HG03558 (cell line): Measurements from ENCODE around the gene MYLK.

Experiments
- ATAC-seq: cut with Tn5 transposase; IDR thresholded peaks from one replicate; pipeline ENCODE4 v1.9.1; 2021; ENCODE audit warnings: moderate number of reproducible peaks; ENCODE audit not compliant: unreplicated experiment; ENCODE audit errors: extremely low read depth

Gene MYLK

GRCh38 chr3:123834631-123835030 lies 49.5 kb downstream of the MYLK start:
- ATAC-seq, result no peak

DNA sequence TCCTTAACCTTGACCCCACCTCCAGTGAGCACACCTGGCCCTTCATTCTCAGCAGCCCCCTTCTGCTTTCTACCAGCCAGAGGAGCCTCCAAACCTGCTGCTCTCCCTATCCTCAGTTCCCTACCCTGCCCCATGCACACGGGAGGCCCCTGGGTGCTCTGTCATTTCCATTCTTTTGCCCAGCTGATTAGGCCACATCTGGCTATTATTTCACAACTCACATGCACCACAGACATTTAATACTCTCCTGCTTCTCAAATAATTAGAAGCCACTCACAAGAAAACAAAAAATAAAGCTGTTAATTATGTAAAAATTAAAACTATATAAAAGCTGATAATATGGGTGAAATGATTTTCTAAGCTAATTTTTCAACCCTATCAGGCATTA lies 50.7 kb downstream of the MYLK start:
- no peak for ATAC-seq

DNA sequence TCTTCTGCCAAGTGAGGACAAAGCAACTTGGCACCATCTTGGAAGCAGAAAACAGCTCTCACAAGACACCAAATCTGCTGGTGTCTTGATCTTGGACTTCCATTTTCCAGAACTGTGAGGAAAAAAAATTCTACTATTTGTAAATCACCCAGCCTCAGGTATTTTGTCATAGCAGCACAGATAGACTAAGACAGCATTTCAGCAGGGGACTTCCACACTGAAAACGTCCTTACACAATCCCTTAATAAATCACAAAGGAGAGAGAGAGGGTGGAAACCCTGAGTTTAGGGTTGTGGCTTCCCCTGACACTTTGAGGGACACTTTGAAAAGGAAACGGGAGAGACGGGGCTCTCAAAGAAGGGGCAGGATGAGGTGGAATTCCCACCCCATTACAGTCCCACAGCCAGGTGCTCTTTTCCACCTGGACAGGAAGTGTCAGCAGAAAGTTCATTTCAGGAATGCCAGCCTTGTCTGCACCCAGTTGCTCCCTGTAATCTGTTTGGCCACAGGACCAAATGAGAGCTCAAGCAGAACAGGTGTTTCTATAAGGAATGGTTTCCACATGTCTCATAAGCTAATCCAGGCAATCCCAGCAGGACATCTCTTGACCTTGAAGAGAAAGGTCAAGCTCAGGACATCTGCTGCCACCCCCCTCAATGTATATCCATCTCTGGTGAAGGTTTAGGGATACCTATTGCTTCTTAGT lies 51.3 kb downstream of the MYLK start:
- no peak for ATAC-seq

DNA sequence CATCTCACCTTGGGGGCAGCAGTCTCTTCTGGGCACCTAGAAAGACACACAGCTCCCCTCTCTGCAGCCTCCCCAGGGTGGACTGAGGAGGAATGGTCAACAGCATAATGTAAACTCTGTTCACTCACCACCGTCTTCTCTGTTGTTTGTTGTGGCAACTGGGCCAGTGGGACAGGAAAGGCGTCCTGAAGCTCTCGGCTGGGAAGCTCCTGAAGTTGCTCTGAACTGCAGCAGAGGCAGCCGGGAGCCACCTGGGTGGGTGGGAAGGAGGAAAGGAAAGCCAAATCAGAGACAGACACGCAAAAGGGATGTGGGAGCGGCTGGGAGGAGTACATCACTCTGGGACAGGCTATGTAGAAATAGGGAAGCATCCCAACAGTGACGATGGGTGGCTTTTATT lies 52.7 kb downstream of the MYLK start:
- no peak for ATAC-seq

- ATAC-seq, result no peak
Observed at GRCh38 chr3:123821920-123822319, 62.2 kb downstream of the MYLK start.

DNA sequence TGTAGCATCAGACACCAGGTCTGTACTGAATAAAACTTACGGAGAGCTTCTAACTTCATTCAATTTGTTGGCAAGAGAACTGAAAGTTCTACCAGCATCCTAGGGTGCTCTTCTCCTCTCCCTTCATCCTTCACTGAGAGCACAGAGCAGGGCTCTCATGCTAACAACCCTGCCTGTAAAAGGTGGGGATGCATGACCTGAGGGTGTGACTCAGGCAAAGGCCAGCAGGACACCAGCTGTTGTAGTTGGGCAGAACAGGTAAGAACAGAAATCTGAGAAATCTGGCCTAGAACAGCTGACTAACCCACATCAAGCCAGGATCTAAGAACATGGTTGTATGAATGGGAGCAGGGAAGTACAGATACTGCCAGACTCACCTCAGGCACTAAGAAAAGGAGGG lies 64.2 kb downstream of the MYLK start:
- ATAC-seq, result no peak

DNA sequence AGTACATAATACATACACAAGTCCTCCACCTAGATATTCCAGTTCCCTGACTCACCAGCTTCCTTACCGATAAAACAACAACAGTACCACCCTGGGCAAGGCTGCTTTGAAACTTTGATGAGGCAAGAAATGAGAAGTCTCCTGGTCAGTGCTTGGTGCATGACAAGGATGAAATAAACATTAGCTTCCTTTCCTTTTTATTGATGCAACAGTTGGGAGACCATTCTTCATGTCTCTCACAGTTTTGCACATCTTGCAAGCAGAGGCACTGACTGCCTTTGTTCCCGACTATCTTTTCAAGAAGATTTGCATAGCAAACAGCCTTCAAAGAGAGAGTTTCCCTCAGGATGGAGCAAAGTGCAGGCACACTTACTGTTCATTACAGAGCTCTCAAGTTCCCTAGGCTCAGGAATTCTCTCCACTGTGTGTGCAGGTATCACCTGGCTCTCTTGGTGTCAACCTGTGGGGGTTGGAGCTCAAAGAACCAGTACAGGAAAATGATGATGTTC lies 65.2 kb downstream of the MYLK start:
- ATAC-seq, result no peak

- ATAC-seq, result no peak
Observed at GRCh38 chr3:123818324-123818920, 65.7 kb downstream of the MYLK start.

- no peak for ATAC-seq
Observed at GRCh38 chr3:123817413-123817812, 66.7 kb downstream of the MYLK start.

DNA sequence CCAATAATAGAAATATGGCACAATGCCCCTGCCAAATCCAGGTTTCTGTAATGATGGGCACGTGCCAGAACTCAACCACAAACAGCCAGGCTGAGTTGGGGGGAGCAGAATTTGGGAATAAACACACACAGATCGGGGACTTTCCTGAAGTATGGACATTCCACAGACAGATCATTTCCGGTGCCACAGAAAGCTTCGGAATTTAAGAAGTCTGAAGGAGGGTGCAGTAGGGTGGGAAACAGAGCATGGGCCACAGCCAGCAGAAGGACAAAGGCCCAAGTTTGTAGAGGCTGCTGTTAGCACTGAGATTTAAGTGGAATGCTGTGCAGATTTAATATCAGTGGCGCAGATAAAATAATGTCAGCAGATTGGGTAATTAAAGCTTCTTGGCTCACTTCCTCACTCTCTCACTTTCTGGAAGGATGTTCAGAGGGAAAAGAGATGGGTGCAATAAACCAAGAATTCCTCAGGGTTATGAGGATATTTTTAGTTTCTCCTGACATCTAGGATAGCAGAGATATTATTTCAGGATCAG lies 67.4 kb downstream of the MYLK start:
- ATAC-seq, result no peak

DNA sequence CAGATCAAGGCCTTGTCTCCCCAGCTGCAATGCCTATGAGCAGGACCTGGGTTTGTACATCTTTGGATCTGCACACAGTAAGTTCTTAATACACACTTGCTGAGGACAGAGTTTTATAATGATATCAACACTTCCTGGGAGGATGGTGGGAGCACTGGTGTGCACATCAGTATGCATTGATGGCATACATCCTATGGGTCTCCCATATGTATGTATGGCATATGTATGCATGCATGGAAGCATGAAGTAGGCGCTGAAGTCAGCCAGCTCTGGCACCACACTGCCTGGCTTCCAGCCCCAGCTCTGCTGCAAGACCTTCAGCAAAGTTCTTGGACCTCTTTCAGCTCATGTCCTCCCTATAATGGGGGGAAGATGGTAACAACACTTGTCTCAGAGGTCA lies 68.2 kb downstream of the MYLK start:
- no peak for ATAC-seq

DNA sequence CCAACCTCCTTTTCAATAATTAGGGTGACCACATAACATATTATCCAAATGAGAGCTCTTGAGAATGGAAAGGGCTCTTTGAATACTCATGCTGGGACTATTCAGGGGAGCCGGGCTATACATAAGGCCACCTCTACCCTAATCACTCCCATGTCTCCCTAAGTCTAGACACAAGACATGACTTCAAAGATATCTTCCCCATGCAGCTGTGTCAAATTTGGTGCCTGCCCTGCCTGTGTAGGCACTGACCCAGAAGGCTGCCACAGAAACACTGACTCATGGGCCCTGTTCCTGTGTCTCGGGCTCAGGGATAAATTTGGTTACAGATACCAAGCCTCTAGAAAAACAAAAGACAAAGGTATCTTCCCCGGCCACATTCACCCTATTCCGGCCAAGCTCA lies 70.3 kb downstream of the MYLK start:
- no peak for ATAC-seq

GRCh38 chr3:123809597-123809996 lies 74.5 kb downstream of the MYLK start:
- no peak for ATAC-seq

DNA sequence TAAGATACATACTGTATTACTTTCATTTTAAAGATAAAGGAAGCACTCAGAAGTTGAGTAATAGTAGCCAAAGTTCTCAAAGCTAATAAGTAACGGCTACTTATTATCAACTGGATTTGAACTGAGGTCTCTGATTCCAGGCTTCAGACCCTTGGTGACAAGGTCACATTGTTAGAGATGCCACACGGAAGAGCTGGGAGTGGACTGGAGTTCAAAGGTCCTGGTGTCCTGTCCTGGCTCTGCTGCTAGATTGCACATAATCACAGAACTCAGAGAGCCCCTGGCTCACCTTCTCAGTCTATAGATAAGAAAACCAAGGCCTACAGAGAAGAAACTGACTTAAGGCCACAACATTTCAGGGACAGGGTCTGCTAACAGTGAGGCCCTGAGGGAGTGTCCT lies 75.3 kb downstream of the MYLK start:
- ATAC-seq, result no peak

- no peak for ATAC-seq
Observed at GRCh38 chr3:123807820-123808219, 76.3 kb downstream of the MYLK start.

GRCh38 chr3:123805504-123805903 lies 78.6 kb downstream of the MYLK start:
- no peak for ATAC-seq

GRCh38 chr3:123805101-123805500 lies 79.0 kb downstream of the MYLK start:
- no peak for ATAC-seq

DNA sequence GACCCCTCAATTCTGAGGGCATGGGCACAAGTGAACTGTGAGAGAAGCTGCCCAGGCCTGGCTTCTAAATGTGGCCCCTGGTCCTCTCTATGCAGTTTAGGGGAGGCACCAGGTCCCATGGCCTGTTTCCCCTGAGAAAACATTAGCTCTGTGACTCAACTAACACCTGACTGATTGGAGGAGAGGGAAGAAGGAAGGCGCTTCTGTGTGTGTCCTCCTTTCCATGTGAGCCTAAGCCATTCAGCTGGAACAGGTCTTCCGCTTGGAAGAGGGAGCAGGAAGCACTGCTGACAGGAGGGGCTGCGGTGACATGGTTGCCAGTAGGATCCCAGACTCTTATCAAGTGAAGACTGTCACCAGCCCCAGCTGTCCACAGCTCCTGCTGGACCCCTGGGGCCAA lies 79.5 kb downstream of the MYLK start:
- ATAC-seq, result no peak

GRCh38 chr3:123803521-123803920 lies 80.6 kb downstream of the MYLK start:
- no peak for ATAC-seq

- ATAC-seq, result no peak
Observed at GRCh38 chr3:123802007-123802625, 82.0 kb downstream of the MYLK start.

DNA sequence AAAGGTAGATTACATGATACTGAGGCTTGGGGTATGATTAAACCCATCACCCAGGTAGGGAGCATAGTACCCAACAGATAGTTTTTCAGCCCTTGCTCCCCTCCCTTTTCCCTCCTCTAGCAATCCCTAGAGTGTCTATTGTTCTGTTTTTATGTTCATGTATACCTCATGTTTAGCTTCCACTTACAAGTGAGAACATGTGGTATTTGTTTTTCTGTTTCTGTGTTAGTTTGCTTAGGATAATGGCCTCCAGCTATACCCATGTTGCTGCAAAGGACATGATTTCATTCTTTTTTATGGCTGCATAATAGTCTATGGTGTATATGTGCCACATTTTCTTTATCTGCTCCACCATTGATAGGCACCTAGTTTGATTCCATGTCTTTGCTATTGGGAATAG lies 82.7 kb downstream of the MYLK start:
- ATAC-seq, result no peak

DNA sequence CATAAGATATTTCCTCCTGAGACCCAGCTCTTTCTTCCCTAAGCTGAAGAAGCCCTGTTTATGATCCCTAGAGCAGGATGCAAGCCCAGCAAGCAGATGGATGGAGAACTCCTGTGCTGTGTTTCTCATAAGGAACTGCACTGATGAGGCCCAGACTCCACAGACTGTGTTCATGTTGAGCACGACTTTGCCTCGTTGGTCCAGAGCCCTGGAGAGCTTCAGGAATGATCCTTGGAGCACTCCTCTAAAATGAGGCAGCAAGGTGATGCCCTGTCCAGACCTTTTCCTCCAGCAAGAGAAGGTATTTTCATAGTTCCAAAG lies 83.8 kb downstream of the MYLK start:
- no peak for ATAC-seq
